ENCODE measurements around the gene RTL9.

DNA sequence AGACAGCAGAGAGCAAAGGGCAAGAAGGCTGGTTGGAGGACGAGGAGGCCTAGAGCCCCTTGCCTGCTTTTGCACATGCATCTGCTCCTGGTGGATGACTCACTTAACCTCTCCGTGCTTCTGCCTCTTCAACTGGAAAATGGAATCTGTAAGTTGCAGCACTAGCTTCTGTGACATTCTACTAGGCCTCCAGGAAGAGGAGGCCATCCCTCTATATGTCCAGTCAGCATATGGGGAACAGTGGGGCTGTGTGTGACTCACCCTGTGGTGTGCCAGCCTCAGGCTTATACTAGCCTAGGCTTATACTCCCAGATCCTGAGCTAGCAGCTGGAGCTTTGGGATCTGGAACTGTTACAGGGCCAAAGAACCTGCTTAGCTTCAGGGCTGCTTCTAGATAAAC, 36.0 kb downstream of the RTL9 start:
- TF ChIP-seq, protein P1, sequence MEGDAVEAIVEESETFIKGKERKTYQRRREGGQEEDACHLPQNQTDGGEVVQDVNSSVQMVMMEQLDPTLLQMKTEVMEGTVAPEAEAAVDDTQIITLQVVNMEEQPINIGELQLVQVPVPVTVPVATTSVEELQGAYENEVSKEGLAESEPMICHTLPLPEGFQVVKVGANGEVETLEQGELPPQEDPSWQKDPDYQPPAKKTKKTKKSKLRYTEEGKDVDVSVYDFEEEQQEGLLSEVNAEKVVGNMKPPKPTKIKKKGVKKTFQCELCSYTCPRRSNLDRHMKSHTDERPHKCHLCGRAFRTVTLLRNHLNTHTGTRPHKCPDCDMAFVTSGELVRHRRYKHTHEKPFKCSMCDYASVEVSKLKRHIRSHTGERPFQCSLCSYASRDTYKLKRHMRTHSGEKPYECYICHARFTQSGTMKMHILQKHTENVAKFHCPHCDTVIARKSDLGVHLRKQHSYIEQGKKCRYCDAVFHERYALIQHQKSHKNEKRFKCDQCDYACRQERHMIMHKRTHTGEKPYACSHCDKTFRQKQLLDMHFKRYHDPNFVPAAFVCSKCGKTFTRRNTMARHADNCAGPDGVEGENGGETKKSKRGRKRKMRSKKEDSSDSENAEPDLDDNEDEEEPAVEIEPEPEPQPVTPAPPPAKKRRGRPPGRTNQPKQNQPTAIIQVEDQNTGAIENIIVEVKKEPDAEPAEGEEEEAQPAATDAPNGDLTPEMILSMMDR (conservative IDR thresholded peaks at IDR 0.05; ENCODE audit: low read depth in 2 of 2) = no peak
- TF ChIP-seq, protein P2, sequence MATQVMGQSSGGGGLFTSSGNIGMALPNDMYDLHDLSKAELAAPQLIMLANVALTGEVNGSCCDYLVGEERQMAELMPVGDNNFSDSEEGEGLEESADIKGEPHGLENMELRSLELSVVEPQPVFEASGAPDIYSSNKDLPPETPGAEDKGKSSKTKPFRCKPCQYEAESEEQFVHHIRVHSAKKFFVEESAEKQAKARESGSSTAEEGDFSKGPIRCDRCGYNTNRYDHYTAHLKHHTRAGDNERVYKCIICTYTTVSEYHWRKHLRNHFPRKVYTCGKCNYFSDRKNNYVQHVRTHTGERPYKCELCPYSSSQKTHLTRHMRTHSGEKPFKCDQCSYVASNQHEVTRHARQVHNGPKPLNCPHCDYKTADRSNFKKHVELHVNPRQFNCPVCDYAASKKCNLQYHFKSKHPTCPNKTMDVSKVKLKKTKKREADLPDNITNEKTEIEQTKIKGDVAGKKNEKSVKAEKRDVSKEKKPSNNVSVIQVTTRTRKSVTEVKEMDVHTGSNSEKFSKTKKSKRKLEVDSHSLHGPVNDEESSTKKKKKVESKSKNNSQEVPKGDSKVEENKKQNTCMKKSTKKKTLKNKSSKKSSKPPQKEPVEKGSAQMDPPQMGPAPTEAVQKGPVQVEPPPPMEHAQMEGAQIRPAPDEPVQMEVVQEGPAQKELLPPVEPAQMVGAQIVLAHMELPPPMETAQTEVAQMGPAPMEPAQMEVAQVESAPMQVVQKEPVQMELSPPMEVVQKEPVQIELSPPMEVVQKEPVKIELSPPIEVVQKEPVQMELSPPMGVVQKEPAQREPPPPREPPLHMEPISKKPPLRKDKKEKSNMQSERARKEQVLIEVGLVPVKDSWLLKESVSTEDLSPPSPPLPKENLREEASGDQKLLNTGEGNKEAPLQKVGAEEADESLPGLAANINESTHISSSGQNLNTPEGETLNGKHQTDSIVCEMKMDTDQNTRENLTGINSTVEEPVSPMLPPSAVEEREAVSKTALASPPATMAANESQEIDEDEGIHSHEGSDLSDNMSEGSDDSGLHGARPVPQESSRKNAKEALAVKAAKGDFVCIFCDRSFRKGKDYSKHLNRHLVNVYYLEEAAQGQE (IDR thresholded peaks at IDR 0.05; ENCODE audit: unreplicated experiment) = no peak
- TF ChIP-seq ZNF114 (CRISPR knock-in tag; IDR thresholded peaks at IDR 0.05) (no peak), EZH2 (IDR thresholded peaks at IDR 0.05; ENCODE audit: low read depth, unreplicated experiment) (no peak), EZH2phosphoT487 (IDR thresholded peaks at IDR 0.05; ENCODE audit: unreplicated experiment) (no peak), CREB1 (CRISPR knock-in tag; IDR thresholded peaks at IDR 0.05; ENCODE audit: low read depth) (no peak), POLR2AphosphoS5 (IDR thresholded peaks at IDR 0.05; ENCODE audit: low read depth) (no peak), ZNF331 (CRISPR knock-in tag; IDR thresholded peaks at IDR 0.05; ENCODE audit: low read depth) (no peak), JUNB (IDR thresholded peaks at IDR 0.05; ENCODE audit: unreplicated experiment) (no peak)
- TF ChIP-seq, protein P3, sequence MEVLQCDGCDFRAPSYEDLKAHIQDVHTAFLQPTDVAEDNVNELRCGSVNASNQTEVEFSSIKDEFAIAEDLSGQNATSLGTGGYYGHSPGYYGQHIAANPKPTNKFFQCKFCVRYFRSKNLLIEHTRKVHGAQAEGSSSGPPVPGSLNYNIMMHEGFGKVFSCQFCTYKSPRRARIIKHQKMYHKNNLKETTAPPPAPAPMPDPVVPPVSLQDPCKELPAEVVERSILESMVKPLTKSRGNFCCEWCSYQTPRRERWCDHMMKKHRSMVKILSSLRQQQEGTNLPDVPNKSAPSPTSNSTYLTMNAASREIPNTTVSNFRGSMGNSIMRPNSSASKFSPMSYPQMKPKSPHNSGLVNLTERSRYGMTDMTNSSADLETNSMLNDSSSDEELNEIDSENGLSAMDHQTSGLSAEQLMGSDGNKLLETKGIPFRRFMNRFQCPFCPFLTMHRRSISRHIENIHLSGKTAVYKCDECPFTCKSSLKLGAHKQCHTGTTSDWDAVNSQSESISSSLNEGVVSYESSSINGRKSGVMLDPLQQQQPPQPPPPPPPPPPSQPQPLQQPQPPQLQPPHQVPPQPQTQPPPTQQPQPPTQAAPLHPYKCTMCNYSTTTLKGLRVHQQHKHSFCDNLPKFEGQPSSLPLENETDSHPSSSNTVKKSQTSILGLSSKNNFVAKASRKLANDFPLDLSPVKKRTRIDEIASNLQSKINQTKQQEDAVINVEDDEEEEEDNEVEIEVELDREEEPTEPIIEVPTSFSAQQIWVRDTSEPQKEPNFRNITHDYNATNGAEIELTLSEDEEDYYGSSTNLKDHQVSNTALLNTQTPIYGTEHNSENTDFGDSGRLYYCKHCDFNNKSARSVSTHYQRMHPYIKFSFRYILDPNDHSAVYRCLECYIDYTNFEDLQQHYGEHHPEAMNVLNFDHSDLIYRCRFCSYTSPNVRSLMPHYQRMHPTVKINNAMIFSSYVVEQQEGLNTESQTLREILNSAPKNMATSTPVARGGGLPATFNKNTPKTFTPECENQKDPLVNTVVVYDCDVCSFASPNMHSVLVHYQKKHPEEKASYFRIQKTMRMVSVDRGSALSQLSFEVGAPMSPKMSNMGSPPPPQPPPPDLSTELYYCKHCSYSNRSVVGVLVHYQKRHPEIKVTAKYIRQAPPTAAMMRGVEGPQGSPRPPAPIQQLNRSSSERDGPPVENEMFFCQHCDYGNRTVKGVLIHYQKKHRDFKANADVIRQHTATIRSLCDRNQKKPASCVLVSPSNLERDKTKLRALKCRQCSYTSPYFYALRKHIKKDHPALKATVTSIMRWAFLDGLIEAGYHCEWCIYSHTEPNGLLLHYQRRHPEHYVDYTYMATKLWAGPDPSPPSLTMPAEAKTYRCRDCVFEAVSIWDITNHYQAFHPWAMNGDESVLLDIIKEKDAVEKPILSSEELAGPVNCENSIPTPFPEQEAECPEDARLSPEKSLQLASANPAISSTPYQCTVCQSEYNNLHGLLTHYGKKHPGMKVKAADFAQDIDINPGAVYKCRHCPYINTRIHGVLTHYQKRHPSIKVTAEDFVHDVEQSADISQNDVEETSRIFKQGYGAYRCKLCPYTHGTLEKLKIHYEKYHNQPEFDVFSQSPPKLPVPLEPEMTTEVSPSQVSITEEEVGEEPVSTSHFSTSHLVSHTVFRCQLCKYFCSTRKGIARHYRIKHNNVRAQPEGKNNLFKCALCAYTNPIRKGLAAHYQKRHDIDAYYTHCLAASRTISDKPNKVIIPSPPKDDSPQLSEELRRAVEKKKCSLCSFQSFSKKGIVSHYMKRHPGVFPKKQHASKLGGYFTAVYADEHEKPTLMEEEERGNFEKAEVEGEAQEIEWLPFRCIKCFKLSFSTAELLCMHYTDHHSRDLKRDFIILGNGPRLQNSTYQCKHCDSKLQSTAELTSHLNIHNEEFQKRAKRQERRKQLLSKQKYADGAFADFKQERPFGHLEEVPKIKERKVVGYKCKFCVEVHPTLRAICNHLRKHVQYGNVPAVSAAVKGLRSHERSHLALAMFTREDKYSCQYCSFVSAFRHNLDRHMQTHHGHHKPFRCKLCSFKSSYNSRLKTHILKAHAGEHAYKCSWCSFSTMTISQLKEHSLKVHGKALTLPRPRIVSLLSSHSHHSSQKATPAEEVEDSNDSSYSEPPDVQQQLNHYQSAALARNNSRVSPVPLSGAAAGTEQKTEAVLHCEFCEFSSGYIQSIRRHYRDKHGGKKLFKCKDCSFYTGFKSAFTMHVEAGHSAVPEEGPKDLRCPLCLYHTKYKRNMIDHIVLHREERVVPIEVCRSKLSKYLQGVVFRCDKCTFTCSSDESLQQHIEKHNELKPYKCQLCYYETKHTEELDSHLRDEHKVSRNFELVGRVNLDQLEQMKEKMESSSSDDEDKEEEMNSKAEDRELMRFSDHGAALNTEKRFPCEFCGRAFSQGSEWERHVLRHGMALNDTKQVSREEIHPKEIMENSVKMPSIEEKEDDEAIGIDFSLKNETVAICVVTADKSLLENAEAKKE (CRISPR knock-in tag; IDR thresholded peaks at IDR 0.05) = no peak
- TF ChIP-seq, protein P4, sequence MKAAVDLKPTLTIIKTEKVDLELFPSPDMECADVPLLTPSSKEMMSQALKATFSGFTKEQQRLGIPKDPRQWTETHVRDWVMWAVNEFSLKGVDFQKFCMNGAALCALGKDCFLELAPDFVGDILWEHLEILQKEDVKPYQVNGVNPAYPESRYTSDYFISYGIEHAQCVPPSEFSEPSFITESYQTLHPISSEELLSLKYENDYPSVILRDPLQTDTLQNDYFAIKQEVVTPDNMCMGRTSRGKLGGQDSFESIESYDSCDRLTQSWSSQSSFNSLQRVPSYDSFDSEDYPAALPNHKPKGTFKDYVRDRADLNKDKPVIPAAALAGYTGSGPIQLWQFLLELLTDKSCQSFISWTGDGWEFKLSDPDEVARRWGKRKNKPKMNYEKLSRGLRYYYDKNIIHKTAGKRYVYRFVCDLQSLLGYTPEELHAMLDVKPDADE (IDR thresholded peaks at IDR 0.05) = no peak
